GM19397 (cell line): ENCODE results near the gene PUS3.
"Not testable (repeated sequence)": the region's sequence is repeated elsewhere in the genome, so short reads cannot be mapped to it uniquely, and the experiment has no call there.

Experiments
- ATAC-seq: cut with Tn5 transposase; IDR thresholded peaks from one replicate; pipeline ENCODE4 v1.9.1; 2021; ENCODE audit warnings: mild to moderate bottlenecking, moderate library complexity; ENCODE audit not compliant: unreplicated experiment

PUS3 gene

GRCh38 chr11:125922156-125922555 is 19.1 kb upstream of the PUS3 start:
- ATAC-seq, result no peak

GRCh38 chr11:125921042-125921441 is 18.0 kb upstream of the PUS3 start:
- ATAC-seq, result no peak

GRCh38 chr11:125918140-125918840 is 15.3 kb upstream of the PUS3 start:
- no peak for ATAC-seq

GRCh38 chr11:125916683-125917347 is 13.8 kb upstream of the PUS3 start:
- ATAC-seq, result no peak

GRCh38 chr11:125914601-125915000 is 11.6 kb upstream of the PUS3 start:
- ATAC-seq, result not testable (repeated sequence)

GRCh38 chr11:125910226-125910849 is 7.3 kb upstream of the PUS3 start:
- no peak for ATAC-seq

GRCh38 chr11:125904678-125905077 is 1.7 kb upstream of the PUS3 start:
- ATAC-seq, result no peak

- no peak for ATAC-seq
Observed at GRCh38 chr11:125903711-125904659, 979 bp upstream of the PUS3 start, which contains the start of gene DDX25. DDX25 (plus strand) TSS chr11:125904508; CDS start chr11:125904518, 10 bp downstream.

- ATAC-seq, result no peak
Observed at GRCh38 chr11:125902277-125902926, 604 bp downstream of the PUS3 start.

GRCh38 chr11:125901872-125902271 is 1.1 kb downstream of the PUS3 start:
- no peak for ATAC-seq

GRCh38 chr11:125892994-125893393 is 10.0 kb downstream of the PUS3 start:
- no peak for ATAC-seq

GRCh38 chr11:125892071-125892470 is 10.9 kb downstream of the PUS3 start:
- no peak for ATAC-seq

GRCh38 chr11:125890447-125891100 is 12.4 kb downstream of the PUS3 start:
- no peak for ATAC-seq

- ATAC-seq, result peak; percentile 86
Observed at GRCh38 chr11:125887373-125888324, 15.4 kb downstream of the PUS3 start, which contains the start of gene HYLS1. HYLS1 (plus strand) TSS chr11:125887668; CDS start chr11:125899369, 11,701 bp downstream.

- peak; percentile 11 for ATAC-seq
Observed at GRCh38 chr11:125886997-125887372, 16.0 kb downstream of the PUS3 start.

GRCh38 chr11:125883375-125883774 is 19.6 kb downstream of the PUS3 start:
- no peak for ATAC-seq

- ATAC-seq, result no peak
Observed at GRCh38 chr11:125881291-125881690, 21.7 kb downstream of the PUS3 start.

GRCh38 chr11:125874556-125875124 is 28.4 kb downstream of the PUS3 start:
- ATAC-seq, result no peak
